ENCODE results near the gene KDM6A.
"Not testable (repeated sequence)": the region's sequence is repeated elsewhere in the genome, so short reads cannot be mapped to it uniquely, and the experiment has no call there.

Gene KDM6A

GRCh38 chrX:45134775-45135174 lies 261.8 kb downstream of the KDM6A start:
- no peaks in the 10 kb centered on the region for H3K9me3 ChIP-seq (ENCODE audit: control insufficient read depth, insufficient read depth, low read length)
- no peak overlapping the region for H3K27ac ChIP-seq (ENCODE audit: low read length)
- no peaks in the 10 kb centered on the region for H3K4me1 ChIP-seq (ENCODE audit: control insufficient read depth, insufficient read depth, low read length)
- no peak overlapping the region for H3K4me3 ChIP-seq (ENCODE audit: low read length)
- DNase-seq (ENCODE audit: low read depth, low spot score), result no peak
- WGBS (ENCODE audit: insufficient coverage, insufficient read length), result no CpG with 5 or more reads among the region's 3 CpGs
- no peaks in the 10 kb centered on the region for H3K36me3 ChIP-seq (ENCODE audit: control insufficient read depth, insufficient read depth, low read length)
- no peaks in the 10 kb centered on the region for H3K27me3 ChIP-seq (ENCODE audit: control insufficient read depth, insufficient read depth, low read length)

DNA sequence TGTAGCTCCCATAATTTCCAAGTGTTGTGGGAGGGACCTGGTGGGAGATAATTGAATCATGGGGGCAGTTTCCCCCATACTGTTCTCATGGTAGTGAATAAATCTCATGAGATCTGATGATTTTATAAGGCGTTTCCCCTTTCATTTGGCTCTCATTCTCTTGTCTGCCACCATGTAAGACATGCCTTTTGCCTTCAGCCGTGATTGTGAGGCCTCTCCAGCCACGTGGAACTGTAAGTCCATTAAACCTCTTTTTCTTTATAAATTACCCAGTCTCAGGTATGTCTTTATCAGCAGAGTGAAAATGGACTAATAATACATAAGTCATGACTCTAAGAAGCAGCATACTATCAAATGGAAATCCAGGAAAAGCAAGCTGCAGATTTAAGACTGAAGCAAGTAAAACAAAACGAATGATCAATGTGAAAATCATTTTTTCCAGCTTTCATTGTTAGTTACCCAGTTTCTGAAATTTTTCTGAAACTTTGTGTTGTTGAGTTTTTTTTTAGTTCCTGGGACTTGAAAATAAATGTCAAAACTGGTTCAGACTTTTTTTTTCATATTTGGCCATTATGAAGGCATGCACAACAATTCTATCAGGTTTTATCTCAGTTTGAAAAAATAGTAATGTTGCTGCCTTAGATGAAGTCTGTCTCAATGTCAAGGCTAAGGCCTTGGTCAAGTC lies 262.5 kb downstream of the KDM6A start:
- not testable (repeated sequence) for H3K36me3 ChIP-seq (ENCODE audit: control insufficient read depth, insufficient read depth, low read length); H3K4me1 ChIP-seq (ENCODE audit: control insufficient read depth, insufficient read depth, low read length); H3K9me3 ChIP-seq (ENCODE audit: control insufficient read depth, insufficient read depth, low read length); H3K27me3 ChIP-seq (ENCODE audit: control insufficient read depth, insufficient read depth, low read length); H3K27ac ChIP-seq (ENCODE audit: low read length); H3K4me3 ChIP-seq (ENCODE audit: low read length); DNase-seq (ENCODE audit: low read depth, low spot score)
- WGBS (ENCODE audit: insufficient coverage, insufficient read length), result no CpG with 5 or more reads among the region's 4 CpGs

GRCh38 chrX:45137531-45137930 lies 264.5 kb downstream of the KDM6A start:
- Histone ChIP-seq H3K4me3 (ENCODE audit: low read length) (no peak overlapping the region), H3K27ac (ENCODE audit: low read length) (no peak overlapping the region), H3K9me3 (ENCODE audit: control insufficient read depth, insufficient read depth, low read length) (no peaks in the 10 kb centered on the region), H3K36me3 (ENCODE audit: control insufficient read depth, insufficient read depth, low read length) (no peaks in the 10 kb centered on the region), H3K27me3 (ENCODE audit: control insufficient read depth, insufficient read depth, low read length) (no peaks in the 10 kb centered on the region), H3K4me1 (ENCODE audit: control insufficient read depth, insufficient read depth, low read length) (no peaks in the 10 kb centered on the region)
- DNase-seq (ENCODE audit: low read depth, low spot score), result no peak

GRCh38 chrX:45138525-45138924 lies 265.5 kb downstream of the KDM6A start:
- Histone ChIP-seq H3K27me3 (ENCODE audit: control insufficient read depth, insufficient read depth, low read length) (no peaks in the 10 kb centered on the region), H3K4me3 (ENCODE audit: low read length) (no peak overlapping the region), H3K9me3 (ENCODE audit: control insufficient read depth, insufficient read depth, low read length) (no peaks in the 10 kb centered on the region), H3K4me1 (ENCODE audit: control insufficient read depth, insufficient read depth, low read length) (no peaks in the 10 kb centered on the region), H3K27ac (ENCODE audit: low read length) (no peak overlapping the region), H3K36me3 (ENCODE audit: control insufficient read depth, insufficient read depth, low read length) (no peaks in the 10 kb centered on the region)
- WGBS (ENCODE audit: insufficient coverage, insufficient read length), result no CpG with 5 or more reads among the region's 4 CpGs
- no peak for DNase-seq (ENCODE audit: low read depth, low spot score)

- H3K36me3 ChIP-seq (ENCODE audit: control insufficient read depth, insufficient read depth, low read length), result no peaks in the 10 kb centered on the region
- DNase-seq (ENCODE audit: low read depth, low spot score), result no peak
- H3K9me3 ChIP-seq (ENCODE audit: control insufficient read depth, insufficient read depth, low read length), result no peaks in the 10 kb centered on the region
- no peak overlapping the region for H3K4me3 ChIP-seq (ENCODE audit: low read length)
- no peaks in the 10 kb centered on the region for H3K4me1 ChIP-seq (ENCODE audit: control insufficient read depth, insufficient read depth, low read length)
- WGBS (ENCODE audit: insufficient coverage, insufficient read length), result no CpG with 5 or more reads among the region's 4 CpGs
- H3K27me3 ChIP-seq (ENCODE audit: control insufficient read depth, insufficient read depth, low read length), result no peaks in the 10 kb centered on the region
- H3K27ac ChIP-seq (ENCODE audit: low read length), result no peak overlapping the region
Observed at GRCh38 chrX:45140812-45141211, 267.8 kb downstream of the KDM6A start.

DNA sequence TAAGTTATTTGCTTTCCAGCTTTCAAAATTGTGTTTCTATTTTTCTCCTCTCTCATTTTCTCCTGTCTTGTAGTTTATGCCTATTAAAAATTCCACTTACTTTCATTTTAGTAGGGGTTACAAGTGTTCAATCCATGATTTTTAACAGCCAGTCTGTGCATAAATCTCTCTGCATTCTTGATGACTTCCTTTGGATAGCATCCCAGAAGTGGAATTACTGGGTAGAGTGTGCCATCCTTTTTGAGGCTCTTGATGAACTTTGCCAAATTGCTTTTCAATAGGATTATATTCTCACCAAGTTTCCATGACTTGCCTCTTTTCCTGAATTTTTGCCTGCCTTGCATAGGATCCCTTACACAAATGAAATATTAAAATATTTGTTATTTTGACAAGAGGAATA lies 269.2 kb downstream of the KDM6A start:
- no peaks in the 10 kb centered on the region for H3K4me1 ChIP-seq (ENCODE audit: control insufficient read depth, insufficient read depth, low read length)
- no peak overlapping the region for H3K27ac ChIP-seq (ENCODE audit: low read length)
- H3K9me3 ChIP-seq (ENCODE audit: control insufficient read depth, insufficient read depth, low read length), result no peaks in the 10 kb centered on the region
- no peaks in the 10 kb centered on the region for H3K36me3 ChIP-seq (ENCODE audit: control insufficient read depth, insufficient read depth, low read length)
- DNase-seq (ENCODE audit: low read depth, low spot score), result no peak
- no peaks in the 10 kb centered on the region for H3K27me3 ChIP-seq (ENCODE audit: control insufficient read depth, insufficient read depth, low read length)
- no peak overlapping the region for H3K4me3 ChIP-seq (ENCODE audit: low read length)

GRCh38 chrX:45143455-45143854 lies 270.5 kb downstream of the KDM6A start:
- no peaks in the 10 kb centered on the region for H3K36me3 ChIP-seq (ENCODE audit: control insufficient read depth, insufficient read depth, low read length)
- no peaks in the 10 kb centered on the region for H3K27me3 ChIP-seq (ENCODE audit: control insufficient read depth, insufficient read depth, low read length)
- no peaks in the 10 kb centered on the region for H3K4me1 ChIP-seq (ENCODE audit: control insufficient read depth, insufficient read depth, low read length)
- H3K4me3 ChIP-seq (ENCODE audit: low read length), result no peak overlapping the region
- no peak for DNase-seq (ENCODE audit: low read depth, low spot score)
- no peak overlapping the region for H3K27ac ChIP-seq (ENCODE audit: low read length)
- no CpG with 5 or more reads among the region's 3 CpGs for WGBS (ENCODE audit: insufficient coverage, insufficient read length)
- no peaks in the 10 kb centered on the region for H3K9me3 ChIP-seq (ENCODE audit: control insufficient read depth, insufficient read depth, low read length)

DNA sequence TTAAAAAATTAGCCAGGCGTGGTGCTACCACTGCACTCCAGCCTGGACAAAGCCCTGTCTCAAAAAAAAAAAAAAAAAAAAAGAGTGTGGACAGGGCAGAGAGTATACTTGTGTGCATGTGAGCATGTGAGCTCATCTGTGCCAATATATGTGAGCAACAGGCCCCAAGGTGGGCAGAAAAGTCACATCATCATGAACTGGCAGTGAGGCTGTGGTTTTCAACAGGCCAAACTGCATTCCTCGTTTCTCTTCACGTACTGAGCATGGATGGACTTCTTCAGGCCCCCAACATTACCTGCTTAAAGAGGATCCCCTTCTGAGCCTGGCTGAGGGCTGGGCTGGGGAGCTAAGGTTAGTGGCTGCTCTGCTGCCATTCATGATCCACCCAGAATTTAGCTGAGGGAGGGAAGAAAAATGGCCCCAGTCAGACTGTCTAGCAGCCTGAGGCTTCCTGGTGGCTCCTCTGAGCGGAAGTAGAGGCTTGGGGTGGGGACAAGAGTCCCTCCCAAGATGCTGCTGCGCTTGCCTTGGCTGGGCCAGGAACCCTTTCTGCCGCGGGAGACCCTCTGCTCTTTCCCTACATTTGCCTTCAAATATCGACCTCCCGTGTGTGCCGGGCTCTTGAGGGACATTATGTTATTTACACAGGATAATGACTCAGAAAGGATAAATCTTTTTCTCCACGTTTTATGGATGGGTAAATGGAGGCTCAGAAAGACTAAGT lies 272.7 kb downstream of the KDM6A start:
- Histone ChIP-seq H3K27ac (ENCODE audit: low read length) (no peak overlapping the region), H3K27me3 (ENCODE audit: control insufficient read depth, insufficient read depth, low read length) (no peaks in the 10 kb centered on the region), H3K4me3 (ENCODE audit: low read length) (no peak overlapping the region), H3K9me3 (ENCODE audit: control insufficient read depth, insufficient read depth, low read length) (no peaks in the 10 kb centered on the region), H3K4me1 (ENCODE audit: control insufficient read depth, insufficient read depth, low read length) (no peaks in the 10 kb centered on the region), H3K36me3 (ENCODE audit: control insufficient read depth, insufficient read depth, low read length) (no peaks in the 10 kb centered on the region)
- no CpG with 5 or more reads among the region's 11 CpGs for WGBS (ENCODE audit: insufficient coverage, insufficient read length)
- no peak for DNase-seq (ENCODE audit: low read depth, low spot score)

- Histone ChIP-seq H3K9me3 (ENCODE audit: control insufficient read depth, insufficient read depth, low read length) (no peaks in the 10 kb centered on the region), H3K27me3 (ENCODE audit: control insufficient read depth, insufficient read depth, low read length) (no peaks in the 10 kb centered on the region), H3K36me3 (ENCODE audit: control insufficient read depth, insufficient read depth, low read length) (no peaks in the 10 kb centered on the region), H3K4me1 (ENCODE audit: control insufficient read depth, insufficient read depth, low read length) (no peaks in the 10 kb centered on the region), H3K4me3 (ENCODE audit: low read length) (no peak overlapping the region), H3K27ac (ENCODE audit: low read length) (no peak overlapping the region)
- 100% methylated on average over 1 of the region's 9 CpGs for WGBS (ENCODE audit: insufficient coverage, insufficient read length)
- no peak for DNase-seq (ENCODE audit: low read depth, low spot score)
Observed at GRCh38 chrX:45150821-45151220, 277.8 kb downstream of the KDM6A start.

DNA sequence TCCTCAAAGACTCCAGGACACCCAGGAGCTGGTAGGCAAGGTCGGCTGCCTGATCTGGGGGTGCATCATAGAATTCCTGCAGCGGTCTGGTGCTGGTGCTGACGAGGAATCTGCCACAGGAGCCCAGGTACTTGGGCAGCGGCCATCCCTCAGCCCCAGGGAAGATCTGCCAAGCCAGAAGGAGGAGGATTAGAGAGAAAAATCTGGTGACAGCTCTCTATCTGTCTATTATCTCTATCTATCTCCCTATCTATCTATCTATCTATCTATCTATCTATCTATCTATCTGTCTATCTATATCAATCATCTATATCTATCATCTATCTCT lies 281.0 kb downstream of the KDM6A start:
- Histone ChIP-seq H3K4me1 (ENCODE audit: control insufficient read depth, insufficient read depth, low read length) (0 out of 2 replicates have a peak, but pooled peaks cover 1% of the 10 kb centered on the region), H3K27me3 (ENCODE audit: control insufficient read depth, insufficient read depth, low read length) (no peaks in the 10 kb centered on the region), H3K9me3 (ENCODE audit: control insufficient read depth, insufficient read depth, low read length) (no peaks in the 10 kb centered on the region), H3K36me3 (ENCODE audit: control insufficient read depth, insufficient read depth, low read length) (no peaks in the 10 kb centered on the region), H3K4me3 (ENCODE audit: low read length) (no peak overlapping the region), H3K27ac (ENCODE audit: low read length) (no peak overlapping the region)
- DNase-seq (ENCODE audit: low read depth, low spot score), result no peak
- WGBS (ENCODE audit: insufficient coverage, insufficient read length), result no CpG with 5 or more reads among the region's 4 CpGs

DNA sequence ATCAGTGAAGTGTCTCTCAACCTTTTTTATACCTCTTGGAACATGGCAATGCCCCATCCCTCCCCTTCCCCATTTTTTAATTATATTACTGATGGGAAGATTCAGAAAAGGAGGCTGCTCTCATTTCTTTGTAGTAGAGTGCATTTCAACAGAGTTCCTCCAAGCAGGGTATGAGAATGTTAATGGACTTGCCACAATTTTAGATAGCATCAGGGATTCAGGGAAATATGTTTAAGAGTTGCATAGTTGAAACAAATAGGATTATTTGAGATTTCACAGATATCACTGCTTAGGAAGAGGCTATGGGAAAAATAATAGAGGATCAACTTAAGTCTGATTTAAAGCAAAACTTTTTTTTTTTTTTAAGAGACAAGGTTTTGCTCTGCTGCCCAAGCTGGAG lies 281.5 kb downstream of the KDM6A start:
- H3K27me3 ChIP-seq (ENCODE audit: control insufficient read depth, insufficient read depth, low read length), result no peaks in the 10 kb centered on the region
- no peak for DNase-seq (ENCODE audit: low read depth, low spot score)
- no peak overlapping the region for H3K27ac ChIP-seq (ENCODE audit: low read length)
- no peaks in the 10 kb centered on the region for H3K9me3 ChIP-seq (ENCODE audit: control insufficient read depth, insufficient read depth, low read length)
- no peaks in the 10 kb centered on the region for H3K36me3 ChIP-seq (ENCODE audit: control insufficient read depth, insufficient read depth, low read length)
- no peak overlapping the region for H3K4me3 ChIP-seq (ENCODE audit: low read length)
- 0 out of 2 replicates have a peak, but pooled peaks cover 1% of the 10 kb centered on the region for H3K4me1 ChIP-seq (ENCODE audit: control insufficient read depth, insufficient read depth, low read length)

All from iPS DF 6.9 (cell line).